Retinal pigment epithelial cell (primary cell): ENCODE results near the gene SARDH.
A peak's percentile ranks its signal among the peaks of the same experiment; 100 is the strongest.

Experiments
- DNase-seq: peaks from one replicate; pipeline ENCODE4 v3.0.0-alpha.2; 2010; ENCODE audit warnings: low read depth
- H3K4me3 ChIP-seq: 2 replicates; pipeline ENCODE4 v1.5.1; 2011; ENCODE audit warnings: mild to moderate bottlenecking, low read length, control low read depth, moderate library complexity
- TF ChIP-seq, protein P1 (sequence below): conservative IDR thresholded peaks from 2 replicates; pipeline ENCODE4 v1.5.1; 2011; ENCODE audit warnings: low read depth, low read length, control low read depth, inconsistent platforms

Gene SARDH, protein sequence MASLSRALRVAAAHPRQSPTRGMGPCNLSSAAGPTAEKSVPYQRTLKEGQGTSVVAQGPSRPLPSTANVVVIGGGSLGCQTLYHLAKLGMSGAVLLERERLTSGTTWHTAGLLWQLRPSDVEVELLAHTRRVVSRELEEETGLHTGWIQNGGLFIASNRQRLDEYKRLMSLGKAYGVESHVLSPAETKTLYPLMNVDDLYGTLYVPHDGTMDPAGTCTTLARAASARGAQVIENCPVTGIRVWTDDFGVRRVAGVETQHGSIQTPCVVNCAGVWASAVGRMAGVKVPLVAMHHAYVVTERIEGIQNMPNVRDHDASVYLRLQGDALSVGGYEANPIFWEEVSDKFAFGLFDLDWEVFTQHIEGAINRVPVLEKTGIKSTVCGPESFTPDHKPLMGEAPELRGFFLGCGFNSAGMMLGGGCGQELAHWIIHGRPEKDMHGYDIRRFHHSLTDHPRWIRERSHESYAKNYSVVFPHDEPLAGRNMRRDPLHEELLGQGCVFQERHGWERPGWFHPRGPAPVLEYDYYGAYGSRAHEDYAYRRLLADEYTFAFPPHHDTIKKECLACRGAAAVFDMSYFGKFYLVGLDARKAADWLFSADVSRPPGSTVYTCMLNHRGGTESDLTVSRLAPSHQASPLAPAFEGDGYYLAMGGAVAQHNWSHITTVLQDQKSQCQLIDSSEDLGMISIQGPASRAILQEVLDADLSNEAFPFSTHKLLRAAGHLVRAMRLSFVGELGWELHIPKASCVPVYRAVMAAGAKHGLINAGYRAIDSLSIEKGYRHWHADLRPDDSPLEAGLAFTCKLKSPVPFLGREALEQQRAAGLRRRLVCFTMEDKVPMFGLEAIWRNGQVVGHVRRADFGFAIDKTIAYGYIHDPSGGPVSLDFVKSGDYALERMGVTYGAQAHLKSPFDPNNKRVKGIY

DNA sequence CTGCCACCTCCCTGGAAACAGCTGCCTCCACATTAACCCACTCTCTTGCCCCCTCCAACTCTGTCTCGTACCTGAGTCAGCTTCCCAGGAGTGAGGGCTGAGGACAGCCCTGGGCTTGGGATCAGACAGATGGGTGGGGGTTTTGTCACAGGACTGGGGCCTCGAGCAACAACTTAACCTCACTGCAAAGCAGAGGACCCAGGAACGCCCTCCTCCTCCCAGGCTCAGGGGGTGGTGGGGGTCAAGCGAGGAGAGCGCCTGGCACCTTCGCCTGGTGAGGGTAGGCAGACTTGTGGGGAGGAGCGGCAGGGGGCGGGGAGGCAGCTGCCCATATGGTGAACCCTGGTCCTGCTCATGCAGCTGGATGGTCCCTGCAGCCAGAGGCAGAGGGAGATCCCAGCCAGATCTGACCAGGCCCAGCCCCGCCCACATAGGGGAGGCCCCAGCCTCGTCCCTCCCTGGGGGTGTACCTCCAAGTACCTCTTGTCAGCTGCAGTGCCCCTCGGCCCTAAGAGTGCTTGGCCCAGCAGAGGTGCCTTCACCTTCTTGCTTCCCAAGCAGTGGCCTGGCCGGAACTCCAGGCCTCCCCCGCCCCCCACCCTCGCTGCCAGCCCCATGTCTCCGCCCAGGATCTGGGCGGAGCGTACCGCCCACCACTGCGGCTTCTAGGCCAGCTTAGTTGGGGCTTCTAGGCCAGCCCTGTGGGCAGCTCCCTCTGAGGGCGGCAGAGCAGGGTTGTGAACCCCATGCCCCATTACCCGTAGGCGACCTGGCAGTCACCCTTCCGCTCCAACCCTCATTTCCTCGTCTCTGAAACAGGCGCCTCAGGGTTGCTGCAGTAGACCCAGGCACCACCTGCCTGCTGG is at the start of gene SARDH:
Gene SARDH (minus strand): TSS at position 579 of the 866 bp plus-strand sequence. CDS start 4,179 bp downstream, outside the sequence.
- H3K4me3 ChIP-seq: peak within 1 kb of the TSS; percentile 45
- DNase-seq: no peak
- TF ChIP-seq, protein P1, sequence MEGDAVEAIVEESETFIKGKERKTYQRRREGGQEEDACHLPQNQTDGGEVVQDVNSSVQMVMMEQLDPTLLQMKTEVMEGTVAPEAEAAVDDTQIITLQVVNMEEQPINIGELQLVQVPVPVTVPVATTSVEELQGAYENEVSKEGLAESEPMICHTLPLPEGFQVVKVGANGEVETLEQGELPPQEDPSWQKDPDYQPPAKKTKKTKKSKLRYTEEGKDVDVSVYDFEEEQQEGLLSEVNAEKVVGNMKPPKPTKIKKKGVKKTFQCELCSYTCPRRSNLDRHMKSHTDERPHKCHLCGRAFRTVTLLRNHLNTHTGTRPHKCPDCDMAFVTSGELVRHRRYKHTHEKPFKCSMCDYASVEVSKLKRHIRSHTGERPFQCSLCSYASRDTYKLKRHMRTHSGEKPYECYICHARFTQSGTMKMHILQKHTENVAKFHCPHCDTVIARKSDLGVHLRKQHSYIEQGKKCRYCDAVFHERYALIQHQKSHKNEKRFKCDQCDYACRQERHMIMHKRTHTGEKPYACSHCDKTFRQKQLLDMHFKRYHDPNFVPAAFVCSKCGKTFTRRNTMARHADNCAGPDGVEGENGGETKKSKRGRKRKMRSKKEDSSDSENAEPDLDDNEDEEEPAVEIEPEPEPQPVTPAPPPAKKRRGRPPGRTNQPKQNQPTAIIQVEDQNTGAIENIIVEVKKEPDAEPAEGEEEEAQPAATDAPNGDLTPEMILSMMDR: no peak

DNA sequence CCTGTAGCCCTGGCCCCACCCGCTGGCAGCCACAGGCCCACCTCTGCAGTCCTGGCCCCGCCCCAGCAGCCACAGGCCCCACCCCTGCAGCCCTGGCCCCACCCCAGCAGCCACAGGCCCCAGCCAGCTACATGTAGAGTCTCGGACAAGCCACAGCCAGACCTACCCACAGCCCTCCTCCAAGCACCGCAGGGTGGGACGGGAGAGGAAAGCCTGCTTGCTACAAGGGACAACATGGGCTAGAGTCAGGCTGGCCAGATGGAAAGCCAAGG is 49.5 kb upstream of the SARDH start:
- DNase-seq: no peak
- TF ChIP-seq, protein P1: no peak

DNA sequence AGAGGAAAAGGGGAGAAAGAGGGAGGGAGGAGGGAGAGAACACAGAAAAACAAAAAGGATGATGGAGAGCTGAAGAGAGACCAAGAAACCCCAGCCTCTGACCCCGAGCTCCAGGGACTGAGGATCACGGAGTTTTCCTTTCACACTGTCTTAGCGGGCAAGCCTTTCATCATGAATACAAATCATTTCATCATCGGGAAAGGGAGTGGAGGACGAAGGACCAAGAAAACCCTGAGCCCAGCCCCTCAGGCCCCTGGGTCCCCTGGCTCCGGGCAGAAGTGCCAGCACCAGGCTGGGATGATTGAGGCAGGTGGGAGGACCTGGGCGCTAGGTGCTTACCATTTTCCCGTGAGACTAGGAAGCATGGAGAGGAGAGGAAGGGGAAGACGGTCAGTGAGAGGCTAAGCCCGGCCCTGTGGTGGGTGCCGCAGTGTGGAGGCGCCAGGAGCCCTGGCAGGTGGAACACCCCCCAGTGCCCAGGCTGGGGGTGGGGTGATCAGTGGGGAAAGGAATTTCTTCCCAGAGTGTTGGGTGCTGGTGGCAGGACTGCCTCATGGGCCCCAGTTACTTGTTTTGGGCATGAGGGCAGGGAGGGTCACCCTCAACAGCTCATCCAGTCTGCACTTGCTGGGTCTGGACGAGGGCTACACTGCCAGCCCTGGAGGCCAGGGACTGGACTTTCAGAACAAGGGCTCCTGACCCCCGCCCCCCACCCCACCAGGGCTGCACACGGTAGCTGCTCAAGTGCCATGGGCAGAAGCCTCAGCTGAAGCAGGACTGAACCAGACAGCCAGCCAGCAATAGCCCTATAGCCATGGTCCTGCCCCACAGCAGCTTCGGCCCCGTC is 49.0 kb upstream of the SARDH start:
- TF ChIP-seq, protein P1: no peak
- no peak for DNase-seq
- H3K4me3 ChIP-seq: no peak overlapping the region

More for the DNA sequence above, 49.5 kb upstream of the SARDH start:
- no peak overlapping the region for H3K4me3 ChIP-seq

DNA sequence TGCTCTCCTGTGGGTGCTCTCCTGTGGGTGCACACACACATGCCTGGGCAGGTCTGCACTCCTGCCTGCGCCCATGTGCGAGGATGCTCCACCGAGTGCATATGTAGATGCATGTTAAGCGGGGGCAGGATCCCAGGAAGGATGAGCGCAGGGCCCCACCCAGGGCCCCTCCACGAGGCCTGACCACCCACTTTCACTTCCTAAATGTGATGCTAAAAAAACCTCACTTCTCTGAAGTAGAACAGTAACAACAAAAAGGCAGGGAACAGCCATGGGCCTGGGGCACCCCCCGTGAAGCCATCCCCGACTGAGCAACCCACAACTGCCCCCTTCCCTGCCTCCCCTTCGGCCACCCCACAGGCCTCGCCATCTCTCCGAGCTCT is 48.2 kb upstream of the SARDH start:
- DNase-seq: no peak
- H3K4me3 ChIP-seq: no peak overlapping the region
- TF ChIP-seq, protein P1: no peak

DNA sequence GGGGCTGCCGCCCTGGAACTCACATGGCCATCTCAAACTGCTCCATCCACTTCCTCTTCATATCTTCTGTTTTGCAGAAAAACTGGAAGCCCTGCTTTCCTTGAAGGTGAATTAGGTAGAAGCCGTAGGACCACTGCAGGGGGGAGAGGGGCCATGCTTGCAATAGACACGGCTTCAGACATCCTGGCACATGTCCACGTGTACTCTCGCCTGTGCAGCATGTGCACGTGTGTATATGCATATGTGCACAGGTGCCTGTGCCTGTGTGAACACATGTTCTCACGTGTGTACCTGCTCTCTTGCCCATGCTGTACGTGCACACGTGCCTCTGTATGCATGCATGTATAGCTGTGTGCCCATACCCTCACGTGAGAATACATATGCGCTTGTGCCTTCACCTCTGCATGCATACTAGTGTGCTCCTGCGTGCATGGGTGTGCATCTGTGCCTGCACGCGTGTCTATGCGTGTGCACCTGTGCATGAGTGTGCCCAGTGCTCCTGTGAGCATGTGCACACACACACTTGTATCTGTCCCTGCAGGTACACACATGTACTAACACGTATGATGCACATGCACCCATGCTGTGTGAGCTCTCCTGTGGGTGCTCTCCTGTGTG is 47.7 kb upstream of the SARDH start:
- H3K4me3 ChIP-seq: no peak overlapping the region

More for the DNA sequence above, 47.7 kb upstream of the SARDH start:
- TF ChIP-seq, protein P1: no peak
- no peak for DNase-seq
